HCT116 (cell line): Measurements from ENCODE around the gene CYP3A4. TPM values are rescaled to one million over a fixed set of nuclear protein-coding genes. Genes with fewer than 3 reads are reported as not detected.

Source experiments
- ATAC-seq: fragments of 200-7000 bp; cut with Tn5 transposase; 2 replicates; pipeline ENCODE4 v1.9.1; 2020; ENCODE audit warnings: mild to moderate bottlenecking, moderate library complexity
- BruUV-seq: library from RNA; stranded (reverse); fragments of 400-500 nt; replicated peaks from 2 replicates; lab custom pipeline; 2021; lab: Mats Ljungman, UMichigan
- CTCF ChIA-PET: fragments of 300-600 bp; sonication (Branson Sonifier 250); formaldehyde crosslinking; loops from one replicate; lab custom pipeline; 2021; ENCODE audit warnings: antibody characterized with exemption; lab: Charles Lee
- POLR2A ChIA-PET: fragments of 300-600, 350-600 bp; sonication (Branson Sonifier 250); formaldehyde crosslinking; loops from one replicate; lab custom pipeline; 2021; ENCODE audit warnings: antibody characterized with exemption; lab: Charles Lee
- RAD21 ChIA-PET, 2 experiments: fragments of 300-600 bp; sonication (Branson Sonifier 250); formaldehyde crosslinking; loops; one replicate each; lab custom pipeline; 2023; ENCODE audit warnings: low total read pairs in 2 of 2; ENCODE audit not compliant: uncharacterized antibody in 2 of 2, unreplicated experiment in 2 of 2, low non-redundant PET in 1 of 2; lab: Charles Lee
- DNase-seq: peaks from one replicate; pipeline ENCODE4 v3.0.0-alpha.2; 2010; ENCODE audit warnings: low read depth, low spot score
- H2AFZ ChIP-seq: fragments of 200-600 bp; shearing (Covaris generic), sonication (generic); 2 replicates; pipeline ENCODE4 v1.6.1; 2017; ENCODE audit warnings: low read depth, mixed run types, mixed read lengths, antibody characterized with exemption, low read length; ENCODE audit not compliant: poor library complexity, severe bottlenecking
- H3K27ac ChIP-seq: 2 replicates; pipeline ENCODE4 v1.5.1; 2012; ENCODE audit warnings: low read depth, low read length
- H3K27me3 ChIP-seq: fragments of 200-600 bp; sonication (generic); 2 replicates; pipeline ENCODE4 v1.6.1; 2016; ENCODE audit warnings: mixed run types, low read length, mixed read lengths; ENCODE audit not compliant: insufficient read depth
- H3K36me3 ChIP-seq, 2 experiments: fragments of 200-500 bp in 1 of 2; fragments of 200-600 bp in 1 of 2; sonication (Bioruptor generic) in 1 of 2; sonication (generic) in 1 of 2; 2 replicates each; pipeline versions ENCODE4 v1.5.1 to v1.6.1; 2014 to 2016; ENCODE audit warnings: low read length in 2 of 2, inconsistent platforms in 1 of 2, mixed read lengths in 1 of 2, mixed run types in 1 of 2; ENCODE audit not compliant: insufficient read depth in 2 of 2, control insufficient read depth in 1 of 2
- H3K4me1 ChIP-seq, 2 experiments: fragments of 200-600 bp in 1 of 2; sonication (generic) in 1 of 2; 2 replicates each; pipeline versions ENCODE4 v1.5.1 to v1.6.1; 2012 to 2017; ENCODE audit warnings: low read length in 2 of 2, inconsistent platforms in 1 of 2, mild to moderate bottlenecking in 1 of 2, mixed read lengths in 1 of 2, mixed run types in 1 of 2, moderate library complexity in 1 of 2; ENCODE audit not compliant: insufficient read depth in 2 of 2, control insufficient read depth in 1 of 2
- H3K4me2 ChIP-seq: fragments of 200-600 bp; sonication (generic); 2 replicates; pipeline ENCODE4 v1.6.1; 2017; ENCODE audit warnings: mixed run types, low read length, mixed read lengths
- H3K4me3 ChIP-seq, 2 experiments: fragments of 200-600 bp in 1 of 2; sonication (generic) in 1 of 2; replicated peaks in 1 of 2; 2 replicates each; pipeline ENCODE4 v1.5.1; 2011 to 2016; ENCODE audit warnings: low read length in 2 of 2, control low read depth in 1 of 2, low read depth in 1 of 2, mild to moderate bottlenecking in 1 of 2, mixed read lengths in 1 of 2, mixed run types in 1 of 2
- H3K79me2 ChIP-seq: fragments of 200-600 bp; sonication (generic); 2 replicates; pipeline ENCODE4 v1.6.1; 2017; ENCODE audit warnings: mild to moderate bottlenecking, mixed run types, low read length, moderate library complexity, mixed read lengths; ENCODE audit not compliant: insufficient read depth
- H3K9ac ChIP-seq: fragments of 200-600 bp; sonication (generic); 2 replicates; pipeline ENCODE4 v1.6.1; 2016; ENCODE audit warnings: low read length, mixed read lengths
- H3K9me2 ChIP-seq: fragments of 200-600 bp; sonication (generic), shearing (Covaris generic); 2 replicates; pipeline ENCODE4 v1.6.1; 2017; ENCODE audit warnings: mixed run types, mild to moderate bottlenecking, moderate library complexity; ENCODE audit not compliant: insufficient read depth
- H3K9me3 ChIP-seq, 2 experiments: fragments of 200-500 bp in 1 of 2; fragments of 200-600 bp in 1 of 2; sonication (Bioruptor generic) in 1 of 2; sonication (generic) in 1 of 2; 2 replicates each; pipeline ENCODE4 v1.6.1; 2014 to 2017; ENCODE audit warnings: low read length in 2 of 2, mixed read lengths in 2 of 2, inconsistent platforms in 1 of 2, low read depth in 1 of 2, mild to moderate bottlenecking in 1 of 2, mixed run types in 1 of 2, moderate library complexity in 1 of 2; ENCODE audit not compliant: control insufficient read depth in 1 of 2, insufficient read depth in 1 of 2
- H4K20me1 ChIP-seq: fragments of 200-600 bp; sonication (generic), shearing (Covaris generic); 2 replicates; pipeline ENCODE4 v1.6.1; 2017; ENCODE audit warnings: mixed run types, mild to moderate bottlenecking, moderate library complexity; ENCODE audit not compliant: insufficient read depth
- CEBPB ChIP-seq: IDR thresholded peaks from 2 replicates; pipeline ENCODE4 v1.6.1; 2012; ENCODE audit warnings: low read depth
- ELF1 ChIP-seq: IDR thresholded peaks from 2 replicates; pipeline ENCODE4 v1.6.1; 2012; ENCODE audit warnings: low read depth, borderline replicate concordance
- EZH2phosphoT487 ChIP-seq: fragments of 200-600 bp; IDR thresholded peaks from 2 replicates; pipeline ENCODE4 v1.6.1; 2018; ENCODE audit warnings: antibody characterized with exemption, borderline replicate concordance
- POLR2A ChIP-seq: IDR thresholded peaks from 2 replicates; pipeline ENCODE4 v1.7.0; 2011; ENCODE audit warnings: borderline replicate concordance; ENCODE audit not compliant: insufficient read depth, insufficient read length; ENCODE audit errors: extremely low read depth
- SIN3A ChIP-seq: IDR thresholded peaks from 2 replicates; pipeline ENCODE4 v1.6.1; 2012; ENCODE audit warnings: low read depth
- SRF ChIP-seq: IDR thresholded peaks from 2 replicates; pipeline ENCODE4 v1.6.1; 2012; ENCODE audit warnings: low read depth
- YY1 ChIP-seq: IDR thresholded peaks from 2 replicates; pipeline ENCODE4 v1.6.1; 2011; ENCODE audit warnings: low read length, low read depth, moderate library complexity, mild to moderate bottlenecking; ENCODE audit not compliant: insufficient replicate concordance; ENCODE audit errors: extremely low read depth
- intact Hi-C: fragments of 100-400 bp; cut with micrococcal nuclease; formaldehyde crosslinking; loops from 2 replicates; pipeline ENCODE4 v1.10.0; 2022
- total RNA-seq: library from RNA; stranded (reverse); gene quantifications from one replicate; pipeline ENCODE4 v1.2.1, GENCODE V29; 2021; ENCODE audit not compliant: unreplicated experiment

The CYP3A4 gene
- total RNA-seq, 1 experiment from 2014 or later = 0.25 TPM

GRCh38 chr7:99730238-99730810 is 53.7 kb downstream of the CYP3A4 start:
- Histone ChIP-seq H3K9me2 (no peaks in the 10 kb centered on the region), H3K9me3 (no peaks in the 10 kb centered on the region), H3K4me1 (no peaks in the 10 kb centered on the region; a peak in 1 of 4 replicates), H3K4me3 (no peak overlapping the region), H3K4me2 (no peak overlapping the region), H3K9ac (no peak overlapping the region), H3K79me2 (no peaks in the 10 kb centered on the region), H3K27me3 (no peaks in the 10 kb centered on the region), H4K20me1 (no peaks in the 10 kb centered on the region), H3K27ac (no peak overlapping the region), H2AFZ (no peak overlapping the region), H3K36me3 (no peaks in the 10 kb centered on the region)
- ChIA-PET POLR2A (no interaction called here), RAD21 (no interaction called here), CTCF (no interaction called here)
- intact Hi-C loops = no loop called here
- TF ChIP-seq EZH2phosphoT487 (no peak), ELF1 (no peak), SRF (no peak), POLR2A (no peak), YY1 (no peak)
- DNase-seq (no peak), ATAC-seq (no peak)
- BruUV-seq = no TSS peak

- Histone ChIP-seq H3K9ac (no peak overlapping the region), H2AFZ (no peak overlapping the region), H3K27ac (no peak overlapping the region), H3K9me2 (no peaks in the 10 kb centered on the region), H3K4me3 (no peak overlapping the region), H3K9me3 (no peaks in the 10 kb centered on the region), H3K36me3 (no peaks in the 10 kb centered on the region), H3K4me1 (no peaks in the 10 kb centered on the region; a peak in 1 of 4 replicates), H3K79me2 (no peaks in the 10 kb centered on the region), H3K27me3 (no peaks in the 10 kb centered on the region), H4K20me1 (no peaks in the 10 kb centered on the region), H3K4me2 (no peak overlapping the region)
- no peak for ATAC-seq
- ChIA-PET RAD21 (no interaction called here), CTCF (no interaction called here), POLR2A (no interaction called here)
- no TSS peak for BruUV-seq
- no peak for DNase-seq
- no peak for TF ChIP-seq SIN3A
- peak; percentile 39 for TF ChIP-seq CEBPB
- intact Hi-C loops = no loop called here
These were observed 54.3 kb downstream of the CYP3A4 start for GRCh38 chr7:99729486-99730237.
